Neural progenitor cell (in vitro differentiated cells): Measurements from ENCODE around the gene MRC1. TPM values are rescaled to one million over a fixed set of nuclear protein-coding genes. Genes with fewer than 3 reads are reported as not detected.

Experiments
- DNase-seq: peaks from one replicate; pipeline ENCODE4 v3.0.0-alpha.2; 2016; ENCODE audit warnings: low spot score
- H2AFZ ChIP-seq: fragments of 200-600 bp; sonication (generic); replicated peaks from 2 replicates; pipeline ENCODE4 v1.6.1; 2016; ENCODE audit warnings: antibody characterized with exemption
- H3F3A ChIP-seq: fragments of 200-600 bp; sonication (generic); 2 replicates; pipeline ENCODE4 v1.6.1; 2016; ENCODE audit warnings: antibody characterized with exemption, low read depth
- H3K27ac ChIP-seq: fragments of 200-600 bp; sonication (generic); 2 replicates; pipeline ENCODE4 v1.5.1; 2016; ENCODE audit warnings: mild to moderate bottlenecking
- H3K27me3 ChIP-seq: fragments of 200-600 bp; sonication (generic); 2 replicates; pipeline ENCODE4 v1.6.1; 2016; ENCODE audit warnings: mild to moderate bottlenecking, moderate library complexity
- H3K36me3 ChIP-seq: fragments of 200-600 bp; sonication (generic); 2 replicates; pipeline ENCODE4 v1.5.1; 2016
- H3K4me1 ChIP-seq: fragments of 200-600 bp; sonication (generic); 2 replicates; pipeline ENCODE4 v1.6.1; 2016; ENCODE audit warnings: mixed run types
- H3K4me2 ChIP-seq: fragments of 200-600 bp; sonication (generic); 2 replicates; pipeline ENCODE4 v1.6.1; 2016
- H3K4me3 ChIP-seq: fragments of 200-600 bp; sonication (generic); 2 replicates; pipeline ENCODE4 v1.5.1; 2016
- H3K79me2 ChIP-seq: fragments of 200-600 bp; sonication (generic); 2 replicates; pipeline ENCODE4 v1.6.1; 2016; ENCODE audit warnings: low read depth
- H3K9ac ChIP-seq: fragments of 200-600 bp; sonication (generic); 2 replicates; pipeline ENCODE4 v1.6.1; 2016
- H3K9me3 ChIP-seq: fragments of 200-600 bp; sonication (generic); 2 replicates; pipeline ENCODE4 v1.5.1; 2016; ENCODE audit warnings: low read depth
- H4K20me1 ChIP-seq: fragments of 200-600 bp; sonication (generic); 2 replicates; pipeline ENCODE4 v1.6.1; 2016; ENCODE audit warnings: low read depth
- H3K27ac Mint-ChIP-seq: 3 replicates; pipeline ENCODE4 v1.8.0; 2021; ENCODE audit warnings: mixed read lengths
- H3K27me3 Mint-ChIP-seq: 2 replicates; pipeline ENCODE4 v1.8.0; 2022; ENCODE audit warnings: low read depth, mild to moderate bottlenecking, inconsistent platforms, moderate library complexity, mixed read lengths; ENCODE audit not compliant: insufficient read depth
- H3K36me3 Mint-ChIP-seq: 3 replicates; pipeline ENCODE4 v1.8.0; 2021; ENCODE audit warnings: mixed read lengths
- H3K4me1 Mint-ChIP-seq: 3 replicates; pipeline ENCODE4 v1.8.0; 2021; ENCODE audit warnings: mixed read lengths
- H3K4me3 Mint-ChIP-seq: 3 replicates; pipeline ENCODE4 v1.8.0; 2021; ENCODE audit warnings: mild to moderate bottlenecking, moderate library complexity, mixed read lengths
- H3K9me3 Mint-ChIP-seq: 3 replicates; pipeline ENCODE4 v1.8.0; 2020; ENCODE audit warnings: mixed read lengths
- EZH2 ChIP-seq: fragments of 200-600 bp; sonication (generic); IDR thresholded peaks from 2 replicates; pipeline ENCODE4 v1.6.1; 2017; ENCODE audit warnings: antibody characterized with exemption, mild to moderate bottlenecking, moderate library complexity
- EZH2phosphoT487 ChIP-seq: fragments of 200-600 bp; sonication (generic); IDR thresholded peaks from 2 replicates; pipeline ENCODE4 v1.6.1; 2017; ENCODE audit warnings: antibody characterized with exemption
- total RNA-seq: library from RNA; depleted of rRNA; stranded (reverse); fragments of >200 nt; gene quantifications from 2 replicates; pipeline ENCODE4 v1.2.3, GENCODE V29; 2015; ENCODE audit warnings: low replicate concordance
- TF ChIP-seq, protein P1 (sequence below): fragments of 200-600 bp; sonication (generic); IDR thresholded peaks from 2 replicates; pipeline ENCODE4 v1.5.1; 2017; ENCODE audit warnings: antibody characterized with exemption, mild to moderate bottlenecking

Gene MRC1
- total RNA-seq, 1 donor from 2014 or later, result not detected

DNA sequence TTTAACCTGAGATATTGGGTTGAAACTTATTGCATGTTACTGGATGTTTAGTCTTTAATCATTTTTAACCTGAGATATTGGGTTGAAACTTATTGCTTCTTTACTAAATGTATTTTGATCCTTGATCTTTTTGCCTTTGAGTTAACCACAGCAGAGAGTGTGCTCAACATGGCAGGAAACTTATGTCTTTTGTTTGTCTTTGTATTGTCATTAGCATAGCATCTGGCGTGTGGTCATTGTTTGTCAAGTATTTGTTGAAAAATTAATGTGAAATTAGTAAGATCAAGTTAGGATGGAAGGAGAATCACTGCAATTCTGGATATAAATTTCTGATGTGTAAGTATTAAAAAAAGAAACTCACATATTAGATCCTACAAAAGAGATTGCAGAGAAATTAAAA, 8.2 kb downstream of the MRC1 start:
- no peak overlapping the region for H3K4me2 ChIP-seq
- H3K27ac ChIP-seq, result no peak overlapping the region
- no peaks in the 10 kb centered on the region for H3K4me1 ChIP-seq
- H3K36me3 Mint-ChIP-seq, result no peaks in the 10 kb centered on the region
- H3K36me3 ChIP-seq, result no peaks in the 10 kb centered on the region
- H3K79me2 ChIP-seq, result no peaks in the 10 kb centered on the region
- H3K27ac Mint-ChIP-seq, result no peak overlapping the region
- H3K4me3 Mint-ChIP-seq, result no peak overlapping the region
- no peaks in the 10 kb centered on the region for H3K9me3 Mint-ChIP-seq
- no peak for DNase-seq
- H3F3A ChIP-seq, result no peaks in the 10 kb centered on the region
- no peak overlapping the region for H3K9ac ChIP-seq
- no peaks in the 10 kb centered on the region for H3K27me3 Mint-ChIP-seq
- no peak overlapping the region for H3K4me3 ChIP-seq
- no peaks in the 10 kb centered on the region for H3K27me3 ChIP-seq
- no peaks in the 10 kb centered on the region for H3K9me3 ChIP-seq
- H4K20me1 ChIP-seq, result no peaks in the 10 kb centered on the region
- TF ChIP-seq EZH2, result no peak
- TF ChIP-seq, protein P1, sequence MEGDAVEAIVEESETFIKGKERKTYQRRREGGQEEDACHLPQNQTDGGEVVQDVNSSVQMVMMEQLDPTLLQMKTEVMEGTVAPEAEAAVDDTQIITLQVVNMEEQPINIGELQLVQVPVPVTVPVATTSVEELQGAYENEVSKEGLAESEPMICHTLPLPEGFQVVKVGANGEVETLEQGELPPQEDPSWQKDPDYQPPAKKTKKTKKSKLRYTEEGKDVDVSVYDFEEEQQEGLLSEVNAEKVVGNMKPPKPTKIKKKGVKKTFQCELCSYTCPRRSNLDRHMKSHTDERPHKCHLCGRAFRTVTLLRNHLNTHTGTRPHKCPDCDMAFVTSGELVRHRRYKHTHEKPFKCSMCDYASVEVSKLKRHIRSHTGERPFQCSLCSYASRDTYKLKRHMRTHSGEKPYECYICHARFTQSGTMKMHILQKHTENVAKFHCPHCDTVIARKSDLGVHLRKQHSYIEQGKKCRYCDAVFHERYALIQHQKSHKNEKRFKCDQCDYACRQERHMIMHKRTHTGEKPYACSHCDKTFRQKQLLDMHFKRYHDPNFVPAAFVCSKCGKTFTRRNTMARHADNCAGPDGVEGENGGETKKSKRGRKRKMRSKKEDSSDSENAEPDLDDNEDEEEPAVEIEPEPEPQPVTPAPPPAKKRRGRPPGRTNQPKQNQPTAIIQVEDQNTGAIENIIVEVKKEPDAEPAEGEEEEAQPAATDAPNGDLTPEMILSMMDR, result no peak
- TF ChIP-seq EZH2phosphoT487, result no peak
- H3K4me1 Mint-ChIP-seq, result no peaks in the 10 kb centered on the region
- no peak overlapping the region for H2AFZ ChIP-seq

GRCh38 chr10:17817790-17818189, 8.6 kb downstream of the MRC1 start:
- peaks cover 2% of the 10 kb centered on the region for H3K27me3 Mint-ChIP-seq
- Histone ChIP-seq H3K9me3 (no peaks in the 10 kb centered on the region), H3K36me3 (no peaks in the 10 kb centered on the region), H3K79me2 (no peaks in the 10 kb centered on the region), H2AFZ (no peak overlapping the region), H3F3A (no peaks in the 10 kb centered on the region), H3K27ac (no peak overlapping the region), H3K27me3 (no peaks in the 10 kb centered on the region), H3K4me1 (no peaks in the 10 kb centered on the region), H3K4me3 (no peak overlapping the region), H4K20me1 (no peaks in the 10 kb centered on the region), H3K9ac (no peak overlapping the region), H3K4me2 (no peak overlapping the region)
- no peaks in the 10 kb centered on the region for H3K4me1 Mint-ChIP-seq
- no peaks in the 10 kb centered on the region for H3K9me3 Mint-ChIP-seq
- H3K27ac Mint-ChIP-seq, result no peak overlapping the region
- no peak overlapping the region for H3K4me3 Mint-ChIP-seq
- no peak for TF ChIP-seq EZH2
- no peak for TF ChIP-seq EZH2phosphoT487
- TF ChIP-seq, protein P1, result no peak
- DNase-seq, result no peak
- no peaks in the 10 kb centered on the region for H3K36me3 Mint-ChIP-seq

DNA sequence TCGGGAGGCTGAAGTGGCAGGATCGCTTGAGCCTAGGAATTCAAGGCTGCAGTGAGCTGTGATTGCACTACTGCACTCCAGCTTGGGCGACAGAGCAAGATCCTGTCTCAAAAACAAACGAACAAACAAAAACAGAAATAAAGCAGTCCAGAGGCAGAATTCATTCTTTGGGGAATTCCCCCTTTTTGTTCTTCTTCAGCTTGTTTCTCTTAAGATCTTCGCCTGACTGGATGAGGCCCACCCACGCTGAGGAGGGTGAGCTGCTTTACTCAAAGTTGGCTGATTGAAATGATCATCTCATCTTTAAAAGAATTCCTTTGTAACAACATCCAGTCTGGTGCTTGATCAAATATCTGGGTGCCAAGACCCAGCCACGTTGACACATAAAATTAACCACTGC, 10.7 kb downstream of the MRC1 start:
- Histone ChIP-seq H3K4me2 (no peak overlapping the region), H3K36me3 (no peaks in the 10 kb centered on the region), H3K4me3 (no peak overlapping the region), H3K4me1 (no peaks in the 10 kb centered on the region), H4K20me1 (no peaks in the 10 kb centered on the region), H3F3A (no peaks in the 10 kb centered on the region), H3K9me3 (no peaks in the 10 kb centered on the region), H2AFZ (no peak overlapping the region), H3K9ac (no peak overlapping the region), H3K79me2 (no peaks in the 10 kb centered on the region), H3K27ac (no peak overlapping the region), H3K27me3 (no peaks in the 10 kb centered on the region)
- DNase-seq, result no peak
- no peak overlapping the region for H3K27ac Mint-ChIP-seq
- H3K27me3 Mint-ChIP-seq, result peaks cover 2% of the 10 kb centered on the region
- H3K4me1 Mint-ChIP-seq, result no peaks in the 10 kb centered on the region
- no peaks in the 10 kb centered on the region for H3K9me3 Mint-ChIP-seq
- TF ChIP-seq EZH2phosphoT487 (no peak), EZH2 (no peak)
- TF ChIP-seq, protein P1, result no peak
- H3K4me3 Mint-ChIP-seq, result no peak overlapping the region
- no peaks in the 10 kb centered on the region for H3K36me3 Mint-ChIP-seq

GRCh38 chr10:17820943-17821342, 11.8 kb downstream of the MRC1 start:
- Histone ChIP-seq H3K79me2 (no peaks in the 10 kb centered on the region), H2AFZ (no peak overlapping the region), H3K27ac (no peak overlapping the region), H3K27me3 (no peaks in the 10 kb centered on the region), H3K9ac (no peak overlapping the region), H3K9me3 (no peaks in the 10 kb centered on the region), H3F3A (no peaks in the 10 kb centered on the region), H3K4me1 (no peaks in the 10 kb centered on the region), H4K20me1 (no peaks in the 10 kb centered on the region), H3K4me2 (no peak overlapping the region), H3K36me3 (no peaks in the 10 kb centered on the region), H3K4me3 (no peak overlapping the region)
- no peak for DNase-seq
- Mint-ChIP-seq H3K36me3 (peaks cover 2% of the 10 kb centered on the region), H3K27me3 (peaks cover 2% of the 10 kb centered on the region), H3K9me3 (peaks cover 4% of the 10 kb centered on the region), H3K4me3 (no peak overlapping the region), H3K4me1 (no peaks in the 10 kb centered on the region), H3K27ac (no peak overlapping the region)
- TF ChIP-seq EZH2, result no peak
- no peak for TF ChIP-seq EZH2phosphoT487
- TF ChIP-seq, protein P1, result no peak
